ENCODE measurements around the gene SLC2A4RG.

SLC2A4RG gene

DNA sequence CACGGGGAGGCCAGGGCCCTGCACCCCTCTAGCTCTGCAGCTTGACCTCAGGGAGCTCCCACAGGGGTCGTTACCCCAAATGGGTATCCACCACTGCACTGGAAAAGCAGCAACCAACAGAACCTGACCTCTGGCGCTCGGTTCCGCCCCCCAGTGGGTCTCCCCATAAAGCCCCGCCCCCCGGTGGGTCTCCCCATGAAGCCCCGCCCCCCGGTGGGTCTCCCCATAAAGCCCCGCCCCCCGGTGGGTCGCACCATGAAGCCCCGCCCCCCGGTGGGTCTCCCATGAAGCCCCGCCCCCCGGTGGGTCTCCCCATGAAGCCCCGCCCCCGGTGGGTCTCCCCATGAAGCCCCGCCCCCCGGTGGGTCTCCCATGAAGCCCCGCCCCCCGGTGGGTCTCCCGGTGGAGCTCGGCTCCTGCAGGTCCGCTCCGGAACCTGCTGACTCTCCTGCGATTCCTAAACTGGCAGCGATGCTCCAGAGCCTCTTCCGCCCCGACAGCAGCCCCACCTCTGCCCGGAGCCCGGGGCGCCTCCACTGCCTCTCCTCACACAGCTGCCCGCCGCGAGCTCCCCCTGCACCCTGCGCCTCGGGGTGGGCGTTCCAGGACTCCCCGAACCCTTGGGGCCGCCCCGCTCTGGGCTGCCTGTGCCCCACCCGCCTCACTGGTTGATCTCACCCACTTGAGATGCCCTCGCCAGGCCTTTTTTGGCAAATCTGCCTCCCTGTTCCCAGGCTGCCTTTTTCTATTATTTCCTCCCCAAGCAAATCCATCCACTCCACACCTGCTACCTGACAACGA, 12.1 kb downstream of the SLC2A4RG start:
- no peak overlapping the region for H3K4me3 ChIP-seq (ENCODE audit: control insufficient read depth, low read depth, low read length)
- TF ChIP-seq, protein P1, sequence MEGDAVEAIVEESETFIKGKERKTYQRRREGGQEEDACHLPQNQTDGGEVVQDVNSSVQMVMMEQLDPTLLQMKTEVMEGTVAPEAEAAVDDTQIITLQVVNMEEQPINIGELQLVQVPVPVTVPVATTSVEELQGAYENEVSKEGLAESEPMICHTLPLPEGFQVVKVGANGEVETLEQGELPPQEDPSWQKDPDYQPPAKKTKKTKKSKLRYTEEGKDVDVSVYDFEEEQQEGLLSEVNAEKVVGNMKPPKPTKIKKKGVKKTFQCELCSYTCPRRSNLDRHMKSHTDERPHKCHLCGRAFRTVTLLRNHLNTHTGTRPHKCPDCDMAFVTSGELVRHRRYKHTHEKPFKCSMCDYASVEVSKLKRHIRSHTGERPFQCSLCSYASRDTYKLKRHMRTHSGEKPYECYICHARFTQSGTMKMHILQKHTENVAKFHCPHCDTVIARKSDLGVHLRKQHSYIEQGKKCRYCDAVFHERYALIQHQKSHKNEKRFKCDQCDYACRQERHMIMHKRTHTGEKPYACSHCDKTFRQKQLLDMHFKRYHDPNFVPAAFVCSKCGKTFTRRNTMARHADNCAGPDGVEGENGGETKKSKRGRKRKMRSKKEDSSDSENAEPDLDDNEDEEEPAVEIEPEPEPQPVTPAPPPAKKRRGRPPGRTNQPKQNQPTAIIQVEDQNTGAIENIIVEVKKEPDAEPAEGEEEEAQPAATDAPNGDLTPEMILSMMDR (IDR thresholded peaks at IDR 0.05; ENCODE audit: control insufficient read depth, insufficient read depth, low read depth, low read length, missing control alignments) = no peak
- no peak for DNase-seq (ENCODE audit: low read depth)

DNA sequence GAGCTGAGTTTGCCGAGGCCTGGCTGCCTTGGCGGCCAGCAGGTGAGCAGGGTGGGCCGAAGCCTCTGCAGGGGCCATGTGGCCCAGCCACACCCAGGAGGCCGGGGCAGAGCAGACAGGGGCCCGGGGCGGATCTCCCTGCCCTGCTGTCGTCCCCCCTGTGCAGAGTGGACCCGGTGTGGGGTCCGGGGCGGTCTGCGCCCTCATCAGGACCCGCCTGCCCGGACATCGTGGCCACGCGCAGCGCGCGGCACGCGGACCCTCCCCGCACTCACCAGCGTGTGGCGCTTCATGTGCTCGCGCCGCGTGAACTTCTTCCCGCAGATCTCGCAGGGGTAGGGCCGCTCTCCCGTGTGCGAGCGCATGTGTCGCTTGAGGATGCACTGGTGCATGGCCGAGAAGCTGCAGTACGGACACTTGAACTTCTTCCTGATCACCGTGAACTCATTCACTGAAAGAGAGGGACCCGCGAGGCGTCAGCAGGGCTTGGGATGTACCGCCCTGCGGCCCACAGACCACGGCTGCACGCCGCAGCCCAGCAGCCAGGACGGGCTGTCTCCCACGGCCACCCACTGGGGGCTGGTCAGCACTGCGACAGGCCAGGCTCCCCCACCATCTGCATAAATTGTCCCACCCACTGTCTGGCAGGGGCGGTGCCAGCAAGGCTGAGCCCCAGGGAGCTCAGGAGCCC, 13.0 kb downstream of the SLC2A4RG start:
- no peak overlapping the region for H3K4me3 ChIP-seq (ENCODE audit: control insufficient read depth, low read depth, low read length)
- no peak for DNase-seq (ENCODE audit: low read depth)
- TF ChIP-seq, protein P1 (IDR thresholded peaks at IDR 0.05; ENCODE audit: control insufficient read depth, insufficient read depth, low read depth, low read length, missing control alignments) = no peak

DNA sequence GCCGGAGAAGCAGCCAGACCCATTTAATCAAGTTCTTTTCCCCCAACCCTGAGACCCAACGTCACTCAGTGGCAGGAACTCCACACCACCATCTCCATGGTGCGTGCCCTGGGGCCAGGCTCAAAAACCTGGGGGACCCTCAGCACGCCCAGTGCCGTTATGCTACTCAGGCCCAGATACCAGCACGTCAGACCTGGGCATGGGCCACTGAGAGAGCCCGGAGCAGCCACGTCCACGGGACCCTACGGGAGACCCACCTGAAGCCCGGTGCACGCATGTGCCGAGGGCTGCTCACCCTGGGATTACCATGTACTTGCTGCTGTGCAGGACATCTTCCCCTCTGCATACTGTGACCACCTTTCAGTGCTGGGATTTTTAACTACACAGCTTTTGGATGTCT, 13.8 kb downstream of the SLC2A4RG start:
- DNase-seq (ENCODE audit: low read depth) = no peak
- TF ChIP-seq, protein P1 (IDR thresholded peaks at IDR 0.05; ENCODE audit: control insufficient read depth, insufficient read depth, low read depth, low read length, missing control alignments) = no peak
- H3K4me3 ChIP-seq (ENCODE audit: control insufficient read depth, low read depth, low read length) = no peak overlapping the region

DNA sequence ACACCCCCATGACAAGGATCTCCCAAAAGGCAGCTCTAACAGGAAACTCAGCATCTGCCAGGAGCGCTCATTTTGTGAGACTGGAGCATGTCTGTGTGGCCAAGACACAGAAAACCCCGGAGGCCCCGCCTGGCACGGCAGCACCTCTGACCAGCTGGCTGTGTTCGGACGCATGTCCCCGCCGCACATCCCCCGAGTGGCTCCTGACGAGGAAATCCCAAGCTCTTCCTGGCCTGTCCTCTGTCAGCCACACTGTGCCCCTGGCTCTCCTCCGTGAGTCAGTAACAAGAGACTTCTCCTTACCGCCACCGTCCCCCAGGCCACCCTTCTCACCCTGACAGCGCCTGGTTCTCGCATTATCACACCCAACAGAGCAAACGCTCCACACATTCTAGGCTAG, 14.4 kb downstream of the SLC2A4RG start:
- no peak for DNase-seq (ENCODE audit: low read depth)
- TF ChIP-seq, protein P1 (IDR thresholded peaks at IDR 0.05; ENCODE audit: control insufficient read depth, insufficient read depth, low read depth, low read length, missing control alignments) = no peak
- H3K4me3 ChIP-seq (ENCODE audit: control insufficient read depth, low read depth, low read length) = no peak overlapping the region

DNA sequence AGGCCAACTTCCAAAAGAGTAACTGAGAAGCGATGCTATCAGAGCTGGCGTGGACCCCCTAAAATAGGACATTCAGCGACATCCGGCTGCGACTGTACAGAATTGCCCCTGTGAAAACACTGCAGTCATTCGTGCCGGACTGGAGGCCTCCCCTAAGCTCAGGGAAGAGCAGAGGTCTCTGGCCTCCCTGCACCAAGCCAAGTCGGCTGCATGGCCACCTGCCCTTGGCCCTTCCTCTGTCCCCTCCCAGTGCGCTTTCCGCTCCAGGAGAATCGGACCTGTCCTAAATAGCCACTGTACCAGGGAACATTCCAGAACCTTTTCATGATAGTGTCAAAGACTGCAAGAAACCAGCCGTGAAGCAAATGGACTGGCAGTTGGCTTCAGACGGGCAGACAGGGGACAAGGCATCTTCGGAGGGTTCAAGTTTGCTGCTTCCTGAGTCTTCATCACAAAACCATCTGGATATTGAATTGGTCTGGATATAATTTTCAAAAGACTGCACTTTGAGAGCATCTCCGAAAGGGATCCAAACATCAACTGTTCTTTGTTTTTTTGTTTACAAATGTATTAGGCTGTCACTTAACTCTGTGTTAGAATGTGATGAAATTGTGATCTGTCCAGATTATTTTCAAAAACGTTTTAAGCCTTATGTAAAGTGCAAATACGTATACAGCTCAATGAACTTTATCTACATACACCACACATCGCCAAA, 16.5 kb downstream of the SLC2A4RG start:
- no peak for DNase-seq (ENCODE audit: low read depth)
- TF ChIP-seq, protein P1 (IDR thresholded peaks at IDR 0.05; ENCODE audit: control insufficient read depth, insufficient read depth, low read depth, low read length, missing control alignments) = no peak
- H3K4me3 ChIP-seq (ENCODE audit: control insufficient read depth, low read depth, low read length) = no peak overlapping the region

DNA sequence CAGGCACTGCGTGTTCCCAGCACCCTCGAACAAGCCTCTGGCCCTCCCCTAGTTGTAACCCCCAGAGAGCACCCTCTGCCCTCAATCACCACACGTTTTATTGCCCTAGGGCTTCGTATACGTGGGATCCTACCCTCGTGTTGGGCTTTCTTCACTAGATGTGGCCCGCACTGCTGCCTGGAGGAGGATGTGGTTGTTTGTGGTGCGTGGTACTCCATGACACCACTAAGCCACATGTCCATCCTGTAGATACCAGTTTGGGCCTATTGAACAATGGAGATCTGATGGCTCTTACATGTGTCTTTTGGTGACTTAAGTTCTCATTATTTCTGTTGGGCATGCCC, 17.0 kb downstream of the SLC2A4RG start:
- no peak for DNase-seq (ENCODE audit: low read depth)
- no peak overlapping the region for H3K4me3 ChIP-seq (ENCODE audit: control insufficient read depth, low read depth, low read length)
- TF ChIP-seq, protein P1 (IDR thresholded peaks at IDR 0.05; ENCODE audit: control insufficient read depth, insufficient read depth, low read depth, low read length, missing control alignments) = no peak
